Ishikawa (cell line): ENCODE measurements around the gene GUCY1A1.

Experiments
- CREB1 ChIP-seq: IDR thresholded peaks from 2 replicates; pipeline ENCODE4 v1.6.1; 2012; ENCODE audit warnings: low read depth
- EP300 ChIP-seq: IDR thresholded peaks from 2 replicates; pipeline ENCODE4 v1.6.1; 2012; ENCODE audit warnings: borderline replicate concordance
- MAX ChIP-seq: IDR thresholded peaks from 2 replicates; pipeline ENCODE4 v1.6.1; 2012
- RAD21 ChIP-seq: IDR thresholded peaks from 2 replicates; pipeline ENCODE4 v1.6.1; 2012; ENCODE audit warnings: low read depth
- TAF1 ChIP-seq: IDR thresholded peaks from 2 replicates; pipeline ENCODE4 v1.6.1; 2012; ENCODE audit warnings: low read depth, mild to moderate bottlenecking
- TCF12 ChIP-seq: IDR thresholded peaks from 2 replicates; pipeline ENCODE4 v1.6.1; 2012; ENCODE audit warnings: low read depth
- TEAD4 ChIP-seq: IDR thresholded peaks from 2 replicates; pipeline ENCODE4 v1.6.1; 2012
- USF1 ChIP-seq: IDR thresholded peaks from 2 replicates; pipeline ENCODE4 v1.6.1; 2012
- YY1 ChIP-seq: IDR thresholded peaks from 2 replicates; pipeline ENCODE4 v1.6.1; 2012; ENCODE audit warnings: low read depth

- TF ChIP-seq YY1, result no peak
- TF ChIP-seq TCF12, result no peak
- TF ChIP-seq CREB1, result no peak
- TF ChIP-seq TEAD4, result no peak
- TF ChIP-seq RAD21, result no peak
- no peak for TF ChIP-seq EP300
- no peak for TF ChIP-seq TAF1
- TF ChIP-seq MAX, result no peak
- TF ChIP-seq USF1, result no peak
These were observed 23.6 kb upstream of the GUCY1A1 start for GRCh38 chr4:155643087-155643486.
